HG03575 (cell line): ENCODE measurements around the gene FKBP3.
"Not testable (repeated sequence)": the region's sequence is repeated elsewhere in the genome, so short reads cannot be mapped to it uniquely, and the experiment has no call there.

Source experiments
- ATAC-seq: cut with Tn5 transposase; IDR thresholded peaks from one replicate; pipeline ENCODE4 v1.9.1; 2021; ENCODE audit not compliant: unreplicated experiment, insufficient number of reproducible peaks, low FRiP score; ENCODE audit errors: extremely low read depth

Gene FKBP3

GRCh38 chr14:45120096-45120495 is 14.2 kb downstream of the FKBP3 start:
- no peak for ATAC-seq

DNA sequence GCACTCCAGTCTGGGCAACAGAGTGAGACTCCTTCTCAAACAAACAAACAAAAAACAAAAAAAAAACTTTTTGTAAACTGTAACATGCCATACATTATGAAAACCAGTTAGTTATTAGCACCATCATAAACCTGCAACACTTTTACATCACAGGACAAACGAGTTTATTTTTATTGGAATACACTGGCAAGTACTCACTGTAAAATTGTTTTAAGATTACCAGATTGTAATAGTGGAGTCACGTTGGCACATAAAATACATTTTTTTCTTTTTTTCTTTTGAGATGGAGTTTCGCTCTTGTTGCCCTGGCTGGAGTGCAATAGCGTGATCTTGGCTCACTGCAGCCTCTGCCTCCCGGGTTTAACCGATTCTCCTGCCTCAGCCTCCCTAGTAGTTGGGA is 15.7 kb downstream of the FKBP3 start:
- ATAC-seq, result no peak

- no peak for ATAC-seq
Observed at GRCh38 chr14:45114327-45114726, 20.0 kb downstream of the FKBP3 start.

GRCh38 chr14:45112896-45113781 is 21.1 kb downstream of the FKBP3 start:
- ATAC-seq, result no peak

DNA sequence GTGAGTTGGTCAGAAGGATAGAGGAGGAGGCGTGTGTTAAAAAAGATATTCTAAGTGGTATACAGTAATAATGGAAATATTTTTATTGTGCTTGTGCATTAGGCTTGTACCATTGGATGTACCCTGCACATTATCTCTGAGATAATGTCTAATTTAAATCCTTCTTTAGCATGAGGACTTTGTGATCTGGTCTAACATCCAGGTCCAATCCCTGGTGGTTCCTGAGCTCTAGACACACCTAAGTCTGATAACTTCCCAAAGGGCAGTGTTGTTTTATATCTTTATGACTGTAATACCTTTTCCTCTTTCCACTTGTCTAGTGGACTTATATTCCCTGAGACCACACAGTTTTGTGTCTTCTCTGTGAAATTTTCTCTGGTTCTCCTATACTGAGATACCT is 29.7 kb downstream of the FKBP3 start:
- no peak for ATAC-seq

GRCh38 chr14:45103806-45104205 is 30.5 kb downstream of the FKBP3 start:
- ATAC-seq, result no peak

- ATAC-seq, result no peak
Observed at GRCh38 chr14:45096218-45096617, 38.1 kb downstream of the FKBP3 start.

- no peak for ATAC-seq
Observed at GRCh38 chr14:45095143-45095542, 39.1 kb downstream of the FKBP3 start.

DNA sequence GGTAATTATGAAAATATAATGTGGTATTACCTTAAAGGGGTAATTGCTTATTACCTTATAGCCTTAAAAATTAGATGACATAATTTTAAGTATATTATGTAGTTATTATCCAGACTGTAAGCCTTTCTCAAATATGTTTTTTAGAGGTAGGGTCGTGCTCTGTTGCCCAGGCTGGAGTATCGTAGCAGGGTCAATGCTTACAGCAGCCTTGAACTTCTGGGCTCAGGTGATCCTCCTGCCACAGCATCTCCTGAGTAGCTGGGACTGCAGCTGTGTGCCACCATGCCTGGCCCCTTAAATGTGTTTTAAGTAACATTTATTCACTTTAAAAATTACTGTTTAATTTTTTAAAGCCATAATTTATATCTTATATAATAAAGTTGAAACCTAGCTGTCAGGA is 40.0 kb downstream of the FKBP3 start:
- ATAC-seq, result no peak

GRCh38 chr14:45091710-45092109 is 42.6 kb downstream of the FKBP3 start:
- ATAC-seq, result no peak

- ATAC-seq, result peak; percentile 70
Observed at GRCh38 chr14:45089813-45090212, 44.5 kb downstream of the FKBP3 start.

- ATAC-seq, result no peak
Observed at GRCh38 chr14:45084946-45085346, 49.3 kb downstream of the FKBP3 start.

DNA sequence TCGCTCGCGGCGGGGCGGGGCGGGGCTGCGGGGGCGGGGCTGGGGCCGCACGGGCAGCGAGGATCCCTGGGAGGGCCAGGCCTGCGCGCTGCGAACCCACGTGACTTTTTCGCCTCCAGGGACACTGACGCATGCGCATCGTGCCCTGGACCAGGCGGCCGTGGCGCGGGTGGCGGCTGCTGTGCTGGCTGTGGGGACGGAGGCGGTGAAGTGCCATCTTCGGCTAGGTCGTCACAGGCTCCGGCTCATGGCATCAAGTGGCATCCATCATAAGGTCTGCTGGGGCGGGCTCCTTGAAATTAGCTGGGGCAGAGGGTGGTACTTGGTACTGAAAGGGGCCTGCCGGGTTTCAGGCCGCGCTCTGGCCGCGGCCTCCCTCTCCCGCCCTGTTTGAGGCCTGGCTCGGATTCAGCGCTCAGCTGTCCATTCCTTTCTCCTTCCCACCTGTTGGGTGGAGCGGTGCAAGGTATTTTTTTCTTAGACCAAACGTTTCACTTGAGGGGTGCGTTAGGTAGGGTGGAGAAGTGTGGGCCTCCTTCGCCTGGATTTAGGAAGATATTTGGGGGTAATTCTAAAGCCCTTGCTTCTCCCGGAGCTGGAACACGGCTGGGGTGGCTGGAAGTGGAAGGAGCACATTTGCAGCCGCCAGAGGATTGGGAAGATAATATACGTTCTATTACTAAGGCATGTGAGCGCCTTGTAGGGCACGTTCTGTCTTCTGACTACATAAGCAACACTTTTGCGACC is 50.1 kb downstream of the FKBP3 start, which contains the start of gene PRPF39:
TSS of gene PRPF39 (plus strand) at position 141 of the 747 bp plus-strand sequence. CDS start 11,124 bp downstream, outside the sequence.
- peak; percentile 71 for ATAC-seq

GRCh38 chr14:45083617-45083975 is 50.7 kb downstream of the FKBP3 start:
- no peak for ATAC-seq

- no peak for ATAC-seq
Observed at GRCh38 chr14:45082420-45082819, 51.9 kb downstream of the FKBP3 start.

DNA sequence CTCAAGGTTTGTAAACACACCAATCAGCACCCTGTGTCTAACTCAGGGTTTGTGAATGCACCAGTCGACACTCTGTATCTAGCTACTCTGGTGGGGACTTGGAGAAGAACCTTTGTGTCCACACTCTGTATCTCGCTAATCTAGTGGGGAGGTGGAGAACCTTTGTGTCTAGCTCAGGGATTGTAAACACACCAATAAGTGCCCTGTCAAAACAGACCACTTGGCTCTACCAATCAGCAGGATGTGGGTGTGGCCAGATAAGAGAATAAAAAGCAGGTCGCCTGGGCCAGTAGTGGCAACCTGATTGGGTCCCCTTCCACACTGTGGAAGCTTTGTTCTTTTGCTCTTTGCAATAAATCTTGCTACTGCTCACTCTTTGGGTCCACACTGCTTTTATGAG is 53.2 kb downstream of the FKBP3 start:
- ATAC-seq, result not testable (repeated sequence)

DNA sequence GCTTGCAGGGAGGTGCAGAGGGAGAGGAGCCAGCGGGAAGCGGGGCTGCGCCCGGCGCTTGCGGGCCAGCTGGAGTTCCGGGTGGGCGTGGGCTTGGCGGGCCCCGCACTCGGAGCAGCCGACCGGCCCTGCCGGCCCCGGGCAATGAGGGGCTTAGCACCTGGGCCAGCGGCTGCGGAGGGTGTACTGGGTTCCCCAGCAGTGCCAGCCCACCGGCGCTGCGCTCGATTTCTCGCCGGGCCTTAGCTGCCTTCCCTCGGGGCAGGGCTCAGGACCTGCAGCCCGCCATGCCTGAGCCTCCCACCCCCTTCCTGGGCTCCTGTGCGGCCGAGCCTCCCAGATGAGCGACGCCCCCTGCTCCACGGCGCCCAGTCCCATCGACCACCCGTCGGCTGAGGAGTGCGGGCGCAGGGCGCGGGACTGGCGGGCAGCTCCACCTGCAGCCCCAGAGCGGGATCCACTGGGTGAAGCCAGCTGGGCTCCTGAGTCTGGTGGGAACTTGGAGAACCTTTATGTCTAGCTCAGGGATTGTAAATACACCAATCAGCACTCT is 53.8 kb downstream of the FKBP3 start:
- ATAC-seq, result not testable (repeated sequence)

DNA sequence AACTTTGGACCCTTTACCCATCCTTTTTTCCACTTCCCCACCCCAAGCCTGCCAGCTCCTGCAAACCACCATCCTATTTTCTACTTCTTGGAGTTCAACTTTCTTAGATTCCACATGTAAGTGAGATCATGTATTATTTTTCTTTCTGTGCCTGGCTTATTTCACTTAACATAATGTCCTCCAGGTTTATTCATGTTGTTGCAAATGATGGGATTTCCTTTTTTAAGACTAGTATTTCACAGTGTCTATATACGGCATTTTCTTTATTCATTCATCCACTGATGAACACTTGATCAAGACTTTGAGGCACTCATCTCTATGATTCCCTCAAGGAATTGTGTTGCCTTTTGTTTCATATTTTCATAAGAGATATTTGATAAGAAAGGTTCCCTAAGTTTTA is 56.0 kb downstream of the FKBP3 start:
- ATAC-seq, result no peak

DNA sequence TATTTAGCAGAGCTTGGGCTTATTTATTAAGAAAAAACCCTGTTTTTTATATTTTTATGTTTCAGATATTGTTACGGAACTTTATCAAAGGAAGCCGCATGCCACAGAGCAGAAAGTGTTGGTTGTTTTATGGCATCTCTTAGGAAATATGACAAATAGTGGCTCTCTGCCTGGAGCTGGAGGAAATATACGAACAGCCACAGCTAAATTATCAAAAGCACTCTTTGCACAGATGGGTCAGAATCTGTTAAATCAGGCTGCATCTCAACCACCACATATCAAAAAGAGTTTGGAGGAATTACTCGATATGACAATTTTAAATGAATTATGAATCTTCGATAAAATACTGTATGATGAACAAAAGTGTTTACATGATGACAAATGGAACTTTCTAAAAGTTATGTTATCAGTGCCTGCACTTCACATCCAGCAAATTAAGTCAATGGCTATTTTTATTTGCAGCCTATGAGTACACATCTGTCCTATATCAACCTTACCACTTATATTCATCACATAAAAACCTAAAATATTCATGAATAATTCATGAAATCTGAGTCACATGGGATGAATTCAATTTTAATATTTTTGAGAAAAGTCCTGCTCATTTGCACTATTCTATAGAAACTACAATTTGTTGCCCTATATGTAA is 60.9 kb downstream of the FKBP3 start:
- ATAC-seq, result no peak
